ENCODE results near the gene RCVRN. TPM values are rescaled to one million over a fixed set of nuclear protein-coding genes. Genes with fewer than 3 reads are reported as not detected.

RCVRN gene
- not detected for total RNA-seq

- POLR2A ChIA-PET = no interaction called here
- CTCF ChIA-PET = interaction anchor here (1.5 kb wide), 1 partner anchor 16 kb away, joined by 3 read pairs; no protein-coding TSS in a partner anchor
- Mint-ChIP-seq H3K27me3 (peaks cover 6% of the 10 kb centered on the region), H3K4me1 (ENCODE audit: low read depth) (no peaks in the 10 kb centered on the region), H3K9me3 (no peaks in the 10 kb centered on the region), H3K4me3 (no peak within 1 kb of the TSS), H3K27ac (no peak within 1 kb of the TSS), H3K36me3 (ENCODE audit: low read depth) (no peaks in the 10 kb centered on the region)
- DNase-seq = no peak
- TF ChIP-seq CTCF (IDR thresholded peaks at IDR 0.05) = no peak
- no peak for ATAC-seq
- intact Hi-C loops (cut with micrococcal nuclease) = loop anchor here (10.0 kb wide), 1 partner anchor 60 kb away; no protein-coding TSS in a partner anchor
Observed at GRCh38 chr17:9905078-9905415, at the start of gene RCVRN. Gene RCVRN (minus strand): TSS chr17:9905271. CDS start chr17:9905180, 91 bp downstream.

DNA sequence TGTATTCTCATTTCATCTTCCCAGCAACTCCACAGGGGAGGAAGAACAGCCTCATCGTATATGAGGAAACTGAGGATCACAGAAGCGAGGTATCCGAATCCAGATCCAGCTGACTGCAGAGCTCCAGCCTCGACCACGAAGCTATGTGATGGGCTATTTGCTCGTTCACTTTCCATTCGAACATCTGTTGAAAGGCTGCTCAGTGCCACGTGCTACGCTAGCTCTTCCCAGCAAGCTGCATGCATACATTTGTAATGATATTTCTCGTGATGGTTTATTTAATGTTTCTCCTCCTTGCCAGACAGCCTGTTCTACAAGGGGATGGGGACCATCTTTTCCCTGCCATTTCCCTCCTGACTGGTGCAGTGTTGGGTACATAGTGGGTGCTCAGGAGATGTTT, 48.4 kb upstream of the RCVRN start:
- ChIA-PET CTCF (no interaction called here), POLR2A (no interaction called here)
- ATAC-seq (no peak), DNase-seq (no peak)
- Mint-ChIP-seq H3K27ac (no peak overlapping the region), H3K27me3 (no peaks in the 10 kb centered on the region), H3K4me3 (no peak overlapping the region), H3K36me3 (ENCODE audit: low read depth) (no peaks in the 10 kb centered on the region), H3K4me1 (ENCODE audit: low read depth) (no peaks in the 10 kb centered on the region), H3K9me3 (no peaks in the 10 kb centered on the region)
- intact Hi-C loops (cut with micrococcal nuclease) = no loop called here
- no peak for TF ChIP-seq CTCF (IDR thresholded peaks at IDR 0.05)

GRCh38 chr17:9951803-9952202, 46.7 kb upstream of the RCVRN start:
- Mint-ChIP-seq H3K27ac (no peak overlapping the region), H3K36me3 (ENCODE audit: low read depth) (no peaks in the 10 kb centered on the region), H3K4me1 (ENCODE audit: low read depth) (no peaks in the 10 kb centered on the region), H3K4me3 (no peak overlapping the region), H3K27me3 (no peaks in the 10 kb centered on the region), H3K9me3 (no peaks in the 10 kb centered on the region)
- ATAC-seq = no peak
- intact Hi-C loops (cut with micrococcal nuclease) = no loop called here
- no peak for DNase-seq
- ChIA-PET POLR2A (no interaction called here), CTCF (no interaction called here)
- no peak for TF ChIP-seq CTCF (IDR thresholded peaks at IDR 0.05)

GRCh38 chr17:9948928-9949327, 43.9 kb upstream of the RCVRN start:
- ChIA-PET POLR2A (no interaction called here), CTCF (no interaction called here)
- TF ChIP-seq CTCF (IDR thresholded peaks at IDR 0.05) = no peak
- Mint-ChIP-seq H3K27ac (no peak overlapping the region), H3K27me3 (no peaks in the 10 kb centered on the region), H3K4me1 (ENCODE audit: low read depth) (no peaks in the 10 kb centered on the region), H3K4me3 (no peak overlapping the region), H3K9me3 (no peaks in the 10 kb centered on the region), H3K36me3 (ENCODE audit: low read depth) (no peaks in the 10 kb centered on the region)
- DNase-seq = no peak
- intact Hi-C loops (cut with micrococcal nuclease) = no loop called here
- ATAC-seq = no peak

- no peak for ATAC-seq
- no peak for TF ChIP-seq CTCF (IDR thresholded peaks at IDR 0.05)
- no peaks in the 10 kb centered on the region for H3K27me3 Mint-ChIP-seq
- DNase-seq = no peak
- no peak overlapping the region for H3K27ac Mint-ChIP-seq
- H3K4me1 Mint-ChIP-seq (ENCODE audit: low read depth) = no peaks in the 10 kb centered on the region
- H3K4me3 Mint-ChIP-seq = no peak overlapping the region
- H3K9me3 Mint-ChIP-seq = no peaks in the 10 kb centered on the region
- POLR2A ChIA-PET = no interaction called here
- intact Hi-C loops (cut with micrococcal nuclease) = no loop called here
- CTCF ChIA-PET = no interaction called here
- no peaks in the 10 kb centered on the region for H3K36me3 Mint-ChIP-seq (ENCODE audit: low read depth)
Observed at GRCh38 chr17:9944704-9945103, 39.6 kb upstream of the RCVRN start.

Data from activated CD8-positive, alpha-beta T cell treated with anti-CD3 and anti-CD28 coated beads for 36 hours (primary cell).